GM12864 (cell line): ENCODE data around the gene NSG2.

ENCODE experiments used
- DNase-seq: peaks from one replicate; pipeline ENCODE4 v3.0.0-alpha.2; 2011; ENCODE audit warnings: low read depth
- H3K4me3 ChIP-seq: 2 replicates; pipeline ENCODE4 v1.5.1; 2011; ENCODE audit warnings: mild to moderate bottlenecking, low read depth, low read length, control low read depth
- TF ChIP-seq, protein P1 (sequence below): IDR thresholded peaks from 2 replicates; pipeline ENCODE4 v1.5.1; 2011; ENCODE audit warnings: low read depth, mild to moderate bottlenecking, moderate library complexity, low read length, control low read depth, inconsistent platforms; ENCODE audit errors: missing control alignments

NSG2 gene

DNA sequence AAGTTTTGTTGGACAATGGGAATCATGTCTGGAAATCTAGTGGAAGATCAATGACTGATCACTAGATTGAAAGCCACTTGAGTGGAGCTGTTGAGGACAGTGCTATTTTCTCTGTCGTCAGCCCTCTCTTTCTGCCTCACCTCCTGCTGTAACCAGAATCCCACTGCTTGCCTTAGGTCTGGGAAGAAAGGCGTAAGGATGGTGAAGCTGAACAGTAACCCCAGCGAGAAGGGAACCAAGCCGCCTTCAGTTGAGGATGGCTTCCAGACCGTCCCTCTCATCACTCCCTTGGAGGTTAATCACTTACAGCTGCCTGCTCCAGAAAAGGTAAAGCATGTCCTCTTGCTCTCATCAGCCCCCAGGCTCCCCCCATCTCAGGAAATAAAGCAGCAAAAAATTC is 1.1 kb downstream of the NSG2 start:
- no peak overlapping the region for H3K4me3 ChIP-seq
- no peak for DNase-seq
- TF ChIP-seq, protein P1, sequence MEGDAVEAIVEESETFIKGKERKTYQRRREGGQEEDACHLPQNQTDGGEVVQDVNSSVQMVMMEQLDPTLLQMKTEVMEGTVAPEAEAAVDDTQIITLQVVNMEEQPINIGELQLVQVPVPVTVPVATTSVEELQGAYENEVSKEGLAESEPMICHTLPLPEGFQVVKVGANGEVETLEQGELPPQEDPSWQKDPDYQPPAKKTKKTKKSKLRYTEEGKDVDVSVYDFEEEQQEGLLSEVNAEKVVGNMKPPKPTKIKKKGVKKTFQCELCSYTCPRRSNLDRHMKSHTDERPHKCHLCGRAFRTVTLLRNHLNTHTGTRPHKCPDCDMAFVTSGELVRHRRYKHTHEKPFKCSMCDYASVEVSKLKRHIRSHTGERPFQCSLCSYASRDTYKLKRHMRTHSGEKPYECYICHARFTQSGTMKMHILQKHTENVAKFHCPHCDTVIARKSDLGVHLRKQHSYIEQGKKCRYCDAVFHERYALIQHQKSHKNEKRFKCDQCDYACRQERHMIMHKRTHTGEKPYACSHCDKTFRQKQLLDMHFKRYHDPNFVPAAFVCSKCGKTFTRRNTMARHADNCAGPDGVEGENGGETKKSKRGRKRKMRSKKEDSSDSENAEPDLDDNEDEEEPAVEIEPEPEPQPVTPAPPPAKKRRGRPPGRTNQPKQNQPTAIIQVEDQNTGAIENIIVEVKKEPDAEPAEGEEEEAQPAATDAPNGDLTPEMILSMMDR, result no peak

DNA sequence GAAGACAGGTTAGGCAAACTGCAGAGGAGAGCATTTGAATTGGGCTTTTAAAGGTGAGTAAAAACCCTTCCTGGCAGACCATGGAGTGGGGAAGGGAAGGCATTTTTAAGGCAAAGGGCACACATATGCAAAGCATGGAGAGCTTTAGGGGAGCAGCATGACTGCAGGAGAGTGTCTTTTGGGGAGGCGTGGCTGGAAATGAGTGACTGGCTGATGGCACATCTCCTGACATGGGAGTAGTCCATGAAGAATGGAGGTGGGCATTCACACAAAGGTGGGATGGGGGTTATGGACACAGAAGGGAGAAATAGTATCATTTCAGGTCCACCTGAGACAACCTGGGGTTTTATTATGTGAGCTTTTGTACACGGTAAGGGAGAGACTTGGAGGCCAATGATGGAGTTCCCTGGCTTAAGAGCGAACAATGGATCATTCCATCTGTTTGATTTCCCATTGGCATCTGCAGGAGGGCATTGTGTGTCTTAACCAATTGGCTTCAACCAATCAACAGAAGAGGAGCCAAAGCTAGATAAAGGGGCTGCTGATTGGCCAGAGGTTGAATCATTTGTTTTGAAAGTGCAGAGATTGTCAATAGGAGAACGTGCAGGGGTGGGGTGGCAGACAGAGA is 2.1 kb downstream of the NSG2 start:
- DNase-seq, result no peak
- H3K4me3 ChIP-seq, result no peak overlapping the region
- TF ChIP-seq, protein P1, result no peak

DNA sequence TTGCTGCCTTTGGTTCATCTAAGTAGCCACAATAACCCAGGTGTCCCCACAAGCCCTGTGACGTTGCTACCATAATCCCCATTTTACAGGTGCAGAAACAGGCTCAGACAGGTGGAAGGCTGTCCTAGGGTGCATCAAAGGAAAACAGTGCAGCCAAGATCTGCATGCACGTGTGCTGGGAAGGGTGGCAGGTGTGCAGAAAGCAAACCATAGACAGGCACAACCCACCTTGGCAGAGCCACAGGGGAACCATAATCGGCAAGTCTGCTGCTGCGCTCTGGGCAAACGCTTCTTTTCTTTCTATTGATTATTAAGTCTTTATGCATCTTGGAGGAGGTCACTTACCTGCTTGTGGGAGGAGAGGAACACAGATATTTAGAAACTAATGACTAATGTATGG is 7.1 kb downstream of the NSG2 start:
- no peak for DNase-seq
- TF ChIP-seq, protein P1, result no peak
- H3K4me3 ChIP-seq, result no peak overlapping the region

DNA sequence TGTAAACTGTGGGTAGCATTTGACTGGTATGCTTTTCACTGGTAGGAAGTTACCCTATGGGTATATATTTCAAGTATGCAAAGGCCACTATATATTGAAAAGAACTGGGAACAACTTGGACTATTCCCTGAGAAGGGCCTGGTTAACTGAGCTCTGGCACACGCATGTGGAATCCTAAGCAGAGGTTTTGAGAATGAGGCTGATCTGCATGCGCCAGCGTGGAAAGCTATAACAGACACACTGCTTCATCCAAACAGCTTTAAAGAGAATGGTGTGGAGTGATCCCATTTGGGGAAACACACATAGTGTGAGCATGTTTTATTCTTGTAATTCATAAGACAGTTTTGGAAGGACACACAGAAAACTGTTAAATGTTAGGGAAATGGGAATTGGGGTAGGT is 8.4 kb downstream of the NSG2 start:
- TF ChIP-seq, protein P1, result no peak
- H3K4me3 ChIP-seq, result no peak overlapping the region
- DNase-seq, result no peak

- no peak overlapping the region for H3K4me3 ChIP-seq
- no peak for DNase-seq
These were observed 10.8 kb downstream of the NSG2 start for GRCh38 chr5:174056064-174056847.

GRCh38 chr5:174057206-174057605 is 11.7 kb downstream of the NSG2 start:
- H3K4me3 ChIP-seq, result no peak overlapping the region
- TF ChIP-seq, protein P1, result no peak
- no peak for DNase-seq

More at GRCh38 chr5:174056064-174056847, 10.8 kb downstream of the NSG2 start:
- TF ChIP-seq, protein P1, result peak; percentile 60
